NCI-H69 (cell line): ENCODE measurements around the gene MAPK6.
"Not testable (repeated sequence)": the region's sequence is repeated elsewhere in the genome, so short reads cannot be mapped to it uniquely, and the experiment has no call there.

Source experiments
- DNase-seq: peaks from one replicate; lab custom pipeline; 2025; lab: John Stamatoyannopoulos, UW

Gene MAPK6

GRCh38 chr15:52018693-52019393 lies at the start of gene MAPK6:
MAPK6 (plus strand) TSS chr15:52019219; CDS start chr15:52046461, 27,242 bp downstream.
- DNase-seq, result peak; percentile 95

DNA sequence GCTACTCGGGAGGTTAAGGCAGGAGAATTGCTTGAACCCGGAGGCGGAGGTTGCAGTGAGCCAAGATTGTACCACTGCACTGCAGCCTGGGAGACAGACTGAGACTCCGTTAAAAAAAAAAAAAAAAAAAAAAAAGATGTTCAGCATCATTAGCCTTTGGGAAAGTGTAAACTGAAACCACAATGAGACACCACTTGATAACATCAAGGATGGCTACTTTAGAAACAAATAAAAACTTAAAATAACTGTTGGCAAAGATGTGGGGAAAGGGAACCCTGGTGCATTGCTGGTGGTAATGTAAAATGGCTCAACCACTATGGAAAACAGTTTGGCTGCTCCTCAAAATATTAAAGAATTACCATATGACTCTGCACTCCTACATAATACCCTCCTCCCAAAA lies 49.3 kb upstream of the MAPK6 start:
- DNase-seq, result no peak

- peak; percentile 22 for DNase-seq
These were observed 48.7 kb upstream of the MAPK6 start for GRCh38 chr15:51970132-51970817.

- DNase-seq, result no peak
These were observed 48.0 kb upstream of the MAPK6 start for GRCh38 chr15:51971032-51971374.

GRCh38 chr15:51971375-51972133 lies 47.5 kb upstream of the MAPK6 start, which contains the start of gene LEO1:
LEO1 (minus strand) TSS chr15:51971778; CDS start chr15:51971745, 33 bp downstream.
- DNase-seq, result peak; percentile 100

DNA sequence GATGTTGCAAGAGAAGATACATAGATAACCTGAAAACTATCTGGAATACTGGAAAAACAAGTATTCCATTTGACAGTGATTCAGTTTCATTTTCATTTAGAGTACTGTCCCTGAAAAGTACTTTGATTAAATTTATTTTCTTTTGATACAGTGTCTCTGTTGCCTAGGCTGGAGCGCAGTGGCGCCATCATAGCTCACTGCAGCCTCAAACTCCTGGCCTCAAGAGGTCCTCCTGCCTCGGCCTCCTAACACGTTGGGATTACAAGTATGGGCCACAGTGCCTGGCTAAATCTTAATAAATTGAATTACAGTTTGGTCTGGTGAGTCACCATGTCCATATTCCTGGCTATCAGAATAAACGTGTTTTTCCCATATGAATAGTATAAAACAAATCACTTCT lies 45.8 kb upstream of the MAPK6 start:
- DNase-seq, result no peak

GRCh38 chr15:51973775-51974174 lies 45.2 kb upstream of the MAPK6 start:
- DNase-seq, result no peak

GRCh38 chr15:51982013-51982769 lies 36.8 kb upstream of the MAPK6 start:
- DNase-seq, result peak; percentile 77

DNA sequence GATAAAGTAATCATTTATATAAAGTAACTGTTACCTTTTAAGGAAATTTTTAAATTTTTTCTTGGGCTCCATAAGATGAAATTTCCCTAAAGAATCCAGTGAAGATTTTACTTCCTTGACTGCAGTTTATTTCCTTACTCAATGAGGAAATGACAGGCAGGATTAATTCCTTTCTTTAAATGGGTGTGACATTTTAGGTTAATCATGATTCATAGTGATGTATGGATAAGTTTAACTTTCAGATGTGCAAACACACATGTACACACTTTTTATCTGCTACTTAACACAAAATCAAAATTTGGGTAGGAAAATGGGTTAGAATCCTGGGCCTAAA lies 36.3 kb upstream of the MAPK6 start:
- no peak for DNase-seq

DNA sequence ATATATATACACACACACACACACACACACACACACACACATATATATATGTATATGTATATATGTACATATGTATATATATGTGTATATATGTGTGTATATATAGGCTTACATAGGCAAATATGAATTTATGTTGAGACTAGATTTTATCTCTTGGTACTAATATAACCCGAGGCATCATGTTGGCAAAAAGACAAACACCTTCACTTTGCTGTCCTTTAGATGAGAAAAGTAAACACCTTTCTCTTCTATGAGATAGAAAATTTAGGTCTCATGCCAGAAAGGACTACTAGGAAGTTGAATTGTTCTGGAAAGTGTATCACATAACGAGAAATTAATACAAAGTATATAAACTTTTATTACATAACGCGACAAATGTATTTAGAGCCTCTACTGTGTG lies 27.9 kb upstream of the MAPK6 start:
- DNase-seq, result no peak

GRCh38 chr15:51992953-51993352 lies 26.1 kb upstream of the MAPK6 start:
- no peak for DNase-seq

GRCh38 chr15:52002351-52002750 lies 16.7 kb upstream of the MAPK6 start:
- no peak for DNase-seq

- DNase-seq, result not testable (repeated sequence)
These were observed 15.9 kb upstream of the MAPK6 start for GRCh38 chr15:52003089-52003488.

GRCh38 chr15:52003710-52004109 lies 15.3 kb upstream of the MAPK6 start:
- no peak for DNase-seq

DNA sequence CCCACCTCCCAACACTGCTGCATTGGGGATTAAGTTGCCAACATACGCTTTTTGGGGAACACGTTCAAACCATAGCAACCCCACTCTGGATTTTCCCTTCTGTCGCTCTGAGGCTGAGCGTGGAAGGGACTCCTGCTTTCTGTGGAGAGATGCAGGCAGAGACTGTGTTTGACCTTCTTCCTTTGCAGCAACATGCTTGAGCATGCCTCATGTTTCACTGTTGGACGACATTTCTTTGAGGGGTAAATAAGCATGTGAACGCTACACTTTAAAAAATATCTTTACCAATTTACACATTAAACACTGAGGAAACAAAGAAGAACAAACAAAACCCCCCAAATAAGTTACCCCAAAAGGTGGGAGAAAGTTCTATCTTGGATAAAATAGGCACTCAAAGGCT lies 14.2 kb upstream of the MAPK6 start:
- no peak for DNase-seq

DNA sequence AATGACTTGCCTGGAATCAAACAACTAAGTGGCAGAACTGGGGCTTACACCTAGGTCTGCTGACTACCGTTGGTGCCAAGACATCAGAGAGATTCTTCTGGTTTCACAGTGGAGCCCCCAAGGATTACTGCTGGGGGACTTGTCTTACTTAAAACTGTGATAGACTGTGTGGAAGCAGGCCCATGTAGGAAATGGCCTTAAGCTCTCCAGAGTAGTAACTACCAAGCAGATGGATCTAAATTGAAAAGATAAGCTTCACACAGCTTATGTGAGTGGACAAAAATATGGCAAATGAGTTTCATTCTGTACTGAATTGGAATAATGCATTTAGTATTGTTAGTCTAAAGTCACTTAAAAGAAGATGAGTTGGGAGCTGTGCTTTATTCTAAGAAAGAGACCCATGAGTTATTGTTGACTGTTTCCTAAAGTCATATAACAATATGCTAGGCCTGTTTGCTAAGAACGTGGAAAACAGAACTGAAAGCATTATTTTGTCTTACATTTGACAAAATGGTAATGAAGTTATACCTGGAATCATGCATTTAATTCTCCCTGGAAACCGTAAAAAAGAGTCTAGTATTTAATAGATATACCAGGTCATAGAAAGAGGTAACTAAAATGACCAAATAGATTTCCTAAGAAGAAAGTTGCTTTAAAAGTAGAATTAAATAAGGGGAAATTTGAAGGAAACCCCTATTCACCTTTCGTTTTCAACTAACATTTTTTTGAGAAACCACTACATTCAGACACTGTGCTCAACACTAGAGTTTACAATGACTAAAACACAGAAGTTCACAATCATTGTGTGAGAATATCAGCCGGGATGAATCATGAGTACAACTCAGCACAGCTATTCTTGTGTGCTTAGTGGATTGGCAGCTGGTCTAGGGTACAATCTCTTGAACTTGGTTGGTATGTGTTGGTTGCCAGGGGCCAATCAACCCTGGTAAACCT lies 13.0 kb upstream of the MAPK6 start:
- no peak for DNase-seq

DNA sequence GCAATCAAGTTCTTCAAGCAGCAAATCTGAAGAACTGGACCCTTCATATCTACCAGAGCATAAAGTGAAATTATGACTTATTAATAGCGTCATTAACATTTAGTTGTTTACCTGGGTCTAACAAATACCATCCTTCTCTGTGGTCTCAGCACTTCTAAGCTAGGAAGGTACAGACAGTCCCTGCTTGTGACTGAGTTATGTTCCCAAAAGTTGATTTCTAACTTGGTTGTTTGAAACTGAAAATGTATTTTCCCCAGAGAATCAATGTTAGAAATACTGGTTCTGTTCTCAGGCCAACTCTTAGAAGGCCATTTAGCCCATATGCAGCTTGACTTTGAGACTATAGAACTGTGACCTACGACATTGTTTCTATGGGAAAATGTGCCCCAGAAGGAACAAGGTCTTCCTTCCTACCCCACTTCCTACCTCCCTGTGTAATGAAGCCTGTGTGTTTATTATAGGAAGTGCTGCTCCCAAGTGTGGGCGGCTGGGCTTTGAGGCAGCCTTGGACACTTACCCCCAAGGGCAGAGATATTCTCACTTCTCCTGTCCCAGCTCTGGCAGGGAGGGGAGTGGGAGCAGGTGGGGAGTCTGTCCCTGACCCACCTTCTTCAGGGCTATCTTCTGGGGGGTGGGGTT lies 12.2 kb upstream of the MAPK6 start:
- DNase-seq, result no peak

DNA sequence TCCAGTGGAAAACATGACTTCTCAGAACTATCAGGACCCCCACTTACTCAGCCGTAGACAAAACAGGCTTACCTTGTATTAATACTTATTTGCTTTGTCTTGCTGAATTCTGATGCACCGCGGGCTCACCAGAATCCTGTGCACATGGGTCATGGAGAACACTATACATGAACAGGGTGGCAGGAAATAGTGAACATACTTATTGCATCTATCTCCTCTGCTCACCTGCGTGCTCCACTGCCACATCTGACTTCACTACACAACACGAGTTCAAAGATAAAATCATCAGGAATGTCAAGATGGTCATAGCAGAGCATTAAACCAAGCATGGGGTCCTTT lies 10.7 kb upstream of the MAPK6 start:
- DNase-seq, result no peak

DNA sequence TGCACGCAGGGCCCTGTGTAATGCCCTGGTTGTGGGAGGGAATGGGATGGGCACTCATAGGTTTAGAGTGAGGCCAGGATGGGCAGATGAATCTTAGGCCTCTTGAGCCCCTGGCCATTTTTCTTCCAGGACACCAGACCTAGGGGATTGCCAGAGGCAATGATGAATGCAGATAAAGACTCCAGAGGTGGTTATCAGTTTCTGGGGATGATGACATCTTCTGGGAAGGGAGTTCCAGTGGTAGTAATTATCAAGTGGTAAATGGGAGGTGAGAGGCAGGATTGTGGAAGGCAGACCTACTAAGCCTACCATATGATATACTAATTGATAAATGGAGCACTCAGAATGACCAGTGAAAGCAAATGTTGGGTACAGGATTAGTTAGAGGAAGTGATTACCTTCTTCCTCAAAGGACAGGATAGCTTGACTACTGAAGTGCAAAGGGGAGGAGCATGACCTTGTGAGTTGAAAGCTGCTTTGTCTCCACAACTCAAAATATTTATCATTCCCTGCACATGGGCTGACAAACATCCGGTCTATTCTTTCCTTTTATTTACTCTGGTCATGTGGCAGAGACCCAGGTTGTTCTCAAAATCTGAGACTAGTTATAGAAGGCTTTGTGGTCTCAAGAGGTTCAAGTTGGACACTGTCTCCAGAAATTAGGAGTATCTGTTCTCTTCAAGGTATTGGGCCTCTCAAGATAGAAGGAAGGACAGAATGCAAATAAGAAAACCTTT lies 10.2 kb upstream of the MAPK6 start:
- peak; percentile 77 for DNase-seq
